WI38 (cell line): Measurements from ENCODE around the gene ADGRV1.

ENCODE experiments used
- H3K4me3 ChIP-seq: 2 replicates; pipeline ENCODE4 v1.5.1; 2011; ENCODE audit warnings: low read depth, mild to moderate bottlenecking, control low read depth, low read length
- TF ChIP-seq, protein P1 (sequence below): IDR thresholded peaks from 2 replicates; pipeline ENCODE4 v1.5.1; 2012; ENCODE audit warnings: low read depth, mild to moderate bottlenecking, control low read depth, low read length

The ADGRV1 gene

DNA sequence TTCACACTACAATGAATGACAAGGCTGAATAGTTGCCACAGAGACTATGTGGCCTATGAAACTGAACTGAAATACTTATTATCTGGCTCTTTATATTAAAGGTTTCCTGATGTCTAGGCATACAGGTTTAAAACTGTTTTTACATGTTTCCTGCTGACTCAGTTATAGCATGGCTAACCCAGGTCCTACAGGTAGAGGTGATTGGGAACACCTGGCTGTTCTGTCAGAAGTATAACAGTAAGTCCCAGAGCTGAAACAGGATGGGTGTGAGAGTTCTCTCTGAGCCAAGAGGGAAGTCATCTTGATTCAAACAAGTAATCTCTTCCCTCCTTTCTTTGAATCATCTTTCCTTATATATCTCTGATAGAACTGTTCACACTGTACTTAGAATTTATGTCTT, 4.9 kb upstream of the ADGRV1 start:
- no peak overlapping the region for H3K4me3 ChIP-seq
- TF ChIP-seq, protein P1, sequence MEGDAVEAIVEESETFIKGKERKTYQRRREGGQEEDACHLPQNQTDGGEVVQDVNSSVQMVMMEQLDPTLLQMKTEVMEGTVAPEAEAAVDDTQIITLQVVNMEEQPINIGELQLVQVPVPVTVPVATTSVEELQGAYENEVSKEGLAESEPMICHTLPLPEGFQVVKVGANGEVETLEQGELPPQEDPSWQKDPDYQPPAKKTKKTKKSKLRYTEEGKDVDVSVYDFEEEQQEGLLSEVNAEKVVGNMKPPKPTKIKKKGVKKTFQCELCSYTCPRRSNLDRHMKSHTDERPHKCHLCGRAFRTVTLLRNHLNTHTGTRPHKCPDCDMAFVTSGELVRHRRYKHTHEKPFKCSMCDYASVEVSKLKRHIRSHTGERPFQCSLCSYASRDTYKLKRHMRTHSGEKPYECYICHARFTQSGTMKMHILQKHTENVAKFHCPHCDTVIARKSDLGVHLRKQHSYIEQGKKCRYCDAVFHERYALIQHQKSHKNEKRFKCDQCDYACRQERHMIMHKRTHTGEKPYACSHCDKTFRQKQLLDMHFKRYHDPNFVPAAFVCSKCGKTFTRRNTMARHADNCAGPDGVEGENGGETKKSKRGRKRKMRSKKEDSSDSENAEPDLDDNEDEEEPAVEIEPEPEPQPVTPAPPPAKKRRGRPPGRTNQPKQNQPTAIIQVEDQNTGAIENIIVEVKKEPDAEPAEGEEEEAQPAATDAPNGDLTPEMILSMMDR: no peak

DNA sequence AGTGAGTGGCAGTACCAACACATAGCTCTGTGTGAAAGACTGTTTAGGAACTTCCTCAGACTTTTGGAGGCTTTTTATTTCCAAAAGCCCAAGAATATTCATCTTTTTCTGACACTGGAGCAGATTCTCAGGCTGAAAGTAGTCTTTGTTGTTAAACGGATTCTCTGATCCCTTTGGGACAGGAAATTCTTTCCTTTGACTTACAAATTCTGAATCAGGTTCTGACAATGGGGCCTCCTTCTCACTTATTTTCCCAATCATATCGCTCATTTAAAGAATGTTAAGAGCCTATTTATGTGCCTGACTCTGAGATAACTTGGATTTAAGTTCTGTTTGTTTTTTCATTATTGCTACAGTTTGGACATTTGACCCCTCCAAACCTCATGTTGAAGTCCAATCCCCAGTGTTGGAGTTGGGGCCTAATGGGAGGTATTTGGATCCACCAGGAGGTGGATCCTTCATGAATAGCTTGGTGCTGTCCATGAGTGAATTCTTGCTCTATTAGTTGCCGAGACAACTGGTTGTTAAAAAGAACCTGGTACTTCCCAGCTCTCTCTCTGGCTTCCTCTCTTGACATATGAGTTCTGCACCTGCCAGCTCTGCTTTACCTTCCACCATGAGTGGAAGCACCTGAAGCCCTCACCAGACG, 4.1 kb upstream of the ADGRV1 start:
- H3K4me3 ChIP-seq: no peak overlapping the region
- TF ChIP-seq, protein P1: no peak

DNA sequence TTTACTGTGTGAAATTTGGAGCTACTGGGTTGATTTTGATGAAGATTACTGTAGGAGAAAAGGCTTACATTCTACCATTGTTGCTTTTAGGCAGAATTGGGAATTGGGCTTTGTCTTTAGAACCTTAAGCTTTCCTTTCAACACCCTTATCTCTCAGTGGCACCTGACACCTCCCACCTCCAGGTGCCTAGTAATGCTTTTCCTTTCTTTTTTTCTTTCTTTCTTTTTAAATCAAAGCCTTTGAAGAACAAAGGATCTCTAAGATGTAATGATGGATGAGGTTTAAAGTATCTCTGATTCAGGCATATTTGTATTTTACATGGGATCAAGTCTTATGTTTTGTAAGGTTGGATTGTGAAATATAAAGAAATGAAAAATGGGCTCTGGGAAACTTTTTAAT, 2.9 kb upstream of the ADGRV1 start:
- no peak overlapping the region for H3K4me3 ChIP-seq
- TF ChIP-seq, protein P1: no peak

DNA sequence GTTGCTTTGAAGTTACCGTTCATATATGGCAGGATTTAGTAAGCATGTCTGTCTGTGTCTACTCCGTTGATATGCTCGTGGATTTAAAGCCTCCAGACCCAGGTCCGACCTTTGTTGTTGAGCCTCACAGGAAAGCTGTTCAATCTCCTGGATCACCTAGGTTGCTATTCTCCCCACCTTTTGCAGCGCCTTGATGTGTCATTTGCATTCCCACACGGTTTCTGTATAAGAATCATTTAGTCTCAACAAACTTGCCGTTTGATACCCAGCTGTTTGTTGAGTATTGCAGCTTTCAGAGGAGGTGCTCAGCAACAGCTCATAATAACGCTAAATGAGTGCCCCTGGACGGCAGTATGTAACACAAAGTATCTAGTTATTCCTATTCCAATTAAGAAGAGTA, 1.2 kb upstream of the ADGRV1 start:
- no peak overlapping the region for H3K4me3 ChIP-seq
- TF ChIP-seq, protein P1: no peak

DNA sequence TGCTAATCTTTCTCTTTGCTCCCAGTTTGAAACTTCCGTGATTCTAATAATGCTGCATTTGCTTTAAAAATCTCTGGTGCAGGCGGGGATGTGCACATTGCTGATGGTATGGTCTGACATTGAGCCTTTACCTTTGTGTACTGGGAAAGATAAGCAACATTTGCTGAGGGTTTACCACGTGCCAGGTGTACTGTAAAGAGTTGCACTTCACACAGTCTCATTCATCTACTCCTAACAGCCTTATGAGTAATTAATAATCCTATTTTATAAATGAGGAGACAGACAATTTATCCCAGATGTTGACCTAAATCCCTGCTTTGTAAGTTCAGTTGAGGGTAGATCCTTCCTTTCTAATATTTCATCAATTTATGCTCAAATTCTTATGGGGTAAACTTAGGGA, 726 bp upstream of the ADGRV1 start:
- no peak overlapping the region for H3K4me3 ChIP-seq
- TF ChIP-seq, protein P1: no peak

DNA sequence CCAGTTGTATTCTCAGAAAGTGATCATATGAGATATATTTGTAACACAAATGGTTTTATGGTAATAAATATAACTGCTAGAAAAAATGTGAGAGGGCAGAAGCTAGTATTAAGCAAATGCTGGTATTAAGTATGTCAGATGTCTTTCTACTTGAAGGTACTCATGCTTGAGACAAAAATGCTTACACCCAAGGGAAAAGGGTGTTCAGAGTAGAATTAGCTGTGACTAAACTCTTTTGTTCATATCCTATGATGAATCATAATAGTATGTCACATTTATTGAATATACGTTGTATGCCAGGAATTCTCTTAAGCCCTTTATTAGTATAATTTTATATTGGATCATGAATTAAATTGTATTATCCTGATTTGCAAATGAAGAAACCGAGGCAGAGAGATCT, 2.2 kb downstream of the ADGRV1 start:
- TF ChIP-seq, protein P1: no peak
- no peak overlapping the region for H3K4me3 ChIP-seq

DNA sequence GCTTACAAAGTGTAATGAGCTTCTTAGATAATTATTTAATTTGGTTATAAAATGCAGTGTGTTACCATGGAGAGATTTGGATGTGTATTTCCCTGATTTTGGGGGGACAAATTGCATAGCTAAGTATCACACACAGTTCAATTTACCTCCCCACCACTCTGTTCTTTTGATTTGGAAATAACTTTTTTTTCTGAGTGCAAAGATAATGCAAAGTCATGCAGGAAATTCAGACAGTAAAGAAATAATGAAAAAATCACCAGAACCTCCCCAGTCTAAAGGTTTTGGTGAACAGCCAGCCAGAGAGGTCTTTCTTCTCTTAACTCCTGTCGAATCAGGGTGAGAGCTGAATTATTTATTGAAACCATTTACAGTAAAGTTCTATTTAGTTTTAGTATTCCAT, 3.2 kb downstream of the ADGRV1 start:
- TF ChIP-seq, protein P1: no peak
- H3K4me3 ChIP-seq: no peak overlapping the region
